ENCODE measurements around the gene EVA1A.

DNA sequence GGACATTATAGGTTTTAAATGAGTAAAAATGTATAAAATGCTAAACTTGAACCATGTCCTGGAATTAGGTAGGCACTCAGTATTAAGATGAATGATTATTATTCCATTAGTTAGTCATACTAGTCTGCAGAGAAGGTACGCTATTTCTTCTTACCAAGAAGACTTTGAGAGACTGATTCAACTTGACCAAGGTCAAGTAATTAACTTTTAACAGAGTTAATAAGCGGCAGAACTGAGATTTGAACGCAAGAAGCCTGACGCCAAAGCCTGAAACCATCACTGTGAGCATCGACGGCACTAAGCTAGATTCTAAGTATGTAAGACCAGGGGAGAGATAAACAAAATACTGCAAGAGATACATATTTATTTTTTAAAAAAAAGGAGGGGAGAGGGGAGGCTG is 2.6 kb downstream of the EVA1A start:
- TF ChIP-seq POLR2A (IDR thresholded peaks at IDR 0.05; ENCODE audit: low read length) (no peak), GATA1 (IDR thresholded peaks at IDR 0.05; ENCODE audit: low read depth, low read length) (no peak)
